Body of pancreas (tissue), 4 donors: ENCODE measurements around the gene IFT25.

Experiments
- POLR2A ChIP-seq, 3 donors: fragments of 450-650 bp; IDR thresholded peaks; one replicate each; pipeline ENCODE4 v1.6.1; 2016; ENCODE audit warnings: antibody characterized with exemption in 3 of 3, mild to moderate bottlenecking in 2 of 3
- TF ChIP-seq, protein P1 (sequence below), 7 experiments: fragments of 450-650 bp in 4 of 7; fragments of 200-600 bp in 3 of 7; sonication (generic) in 3 of 7; IDR thresholded peaks; one replicate each; pipeline ENCODE4 v1.5.1; 2016 to 2019; ENCODE audit warnings: antibody characterized with exemption in 7 of 7

DNA sequence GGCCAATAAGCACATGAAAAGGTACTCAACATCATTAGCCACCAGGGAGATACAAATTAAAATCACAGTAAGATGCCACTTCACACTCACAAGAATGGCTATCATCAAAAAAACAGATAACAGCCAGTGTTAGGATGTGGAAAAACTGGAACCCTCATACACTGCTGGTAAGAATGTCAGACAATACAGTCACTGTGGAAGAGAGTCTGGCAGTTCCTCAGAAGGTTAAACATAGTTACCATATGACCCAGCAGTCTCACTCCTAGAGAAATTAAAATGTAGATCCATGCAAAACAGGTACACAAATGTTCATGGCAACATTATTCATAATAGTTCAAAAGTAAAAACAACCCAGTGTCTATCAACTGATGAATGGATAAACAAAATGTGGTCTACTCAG is 39.2 kb upstream of the IFT25 start:
- TF ChIP-seq, protein P1, sequence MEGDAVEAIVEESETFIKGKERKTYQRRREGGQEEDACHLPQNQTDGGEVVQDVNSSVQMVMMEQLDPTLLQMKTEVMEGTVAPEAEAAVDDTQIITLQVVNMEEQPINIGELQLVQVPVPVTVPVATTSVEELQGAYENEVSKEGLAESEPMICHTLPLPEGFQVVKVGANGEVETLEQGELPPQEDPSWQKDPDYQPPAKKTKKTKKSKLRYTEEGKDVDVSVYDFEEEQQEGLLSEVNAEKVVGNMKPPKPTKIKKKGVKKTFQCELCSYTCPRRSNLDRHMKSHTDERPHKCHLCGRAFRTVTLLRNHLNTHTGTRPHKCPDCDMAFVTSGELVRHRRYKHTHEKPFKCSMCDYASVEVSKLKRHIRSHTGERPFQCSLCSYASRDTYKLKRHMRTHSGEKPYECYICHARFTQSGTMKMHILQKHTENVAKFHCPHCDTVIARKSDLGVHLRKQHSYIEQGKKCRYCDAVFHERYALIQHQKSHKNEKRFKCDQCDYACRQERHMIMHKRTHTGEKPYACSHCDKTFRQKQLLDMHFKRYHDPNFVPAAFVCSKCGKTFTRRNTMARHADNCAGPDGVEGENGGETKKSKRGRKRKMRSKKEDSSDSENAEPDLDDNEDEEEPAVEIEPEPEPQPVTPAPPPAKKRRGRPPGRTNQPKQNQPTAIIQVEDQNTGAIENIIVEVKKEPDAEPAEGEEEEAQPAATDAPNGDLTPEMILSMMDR (IDR thresholded peaks at IDR 0.05), result no peak
- TF ChIP-seq POLR2A (IDR thresholded peaks at IDR 0.05), result no peak
